GM20000 (cell line): ENCODE results near the gene EPB41L1.

Experiments used
- DNase-seq: peaks from one replicate; pipeline ENCODE4 v3.0.0; 2012; ENCODE audit warnings: low spot score
- CTCF ChIP-seq: IDR thresholded peaks from 2 replicates; pipeline ENCODE4 v1.5.1; 2012; ENCODE audit warnings: mild to moderate bottlenecking, control low read depth; ENCODE audit errors: extremely low read depth, missing control alignments

The EPB41L1 gene

DNA sequence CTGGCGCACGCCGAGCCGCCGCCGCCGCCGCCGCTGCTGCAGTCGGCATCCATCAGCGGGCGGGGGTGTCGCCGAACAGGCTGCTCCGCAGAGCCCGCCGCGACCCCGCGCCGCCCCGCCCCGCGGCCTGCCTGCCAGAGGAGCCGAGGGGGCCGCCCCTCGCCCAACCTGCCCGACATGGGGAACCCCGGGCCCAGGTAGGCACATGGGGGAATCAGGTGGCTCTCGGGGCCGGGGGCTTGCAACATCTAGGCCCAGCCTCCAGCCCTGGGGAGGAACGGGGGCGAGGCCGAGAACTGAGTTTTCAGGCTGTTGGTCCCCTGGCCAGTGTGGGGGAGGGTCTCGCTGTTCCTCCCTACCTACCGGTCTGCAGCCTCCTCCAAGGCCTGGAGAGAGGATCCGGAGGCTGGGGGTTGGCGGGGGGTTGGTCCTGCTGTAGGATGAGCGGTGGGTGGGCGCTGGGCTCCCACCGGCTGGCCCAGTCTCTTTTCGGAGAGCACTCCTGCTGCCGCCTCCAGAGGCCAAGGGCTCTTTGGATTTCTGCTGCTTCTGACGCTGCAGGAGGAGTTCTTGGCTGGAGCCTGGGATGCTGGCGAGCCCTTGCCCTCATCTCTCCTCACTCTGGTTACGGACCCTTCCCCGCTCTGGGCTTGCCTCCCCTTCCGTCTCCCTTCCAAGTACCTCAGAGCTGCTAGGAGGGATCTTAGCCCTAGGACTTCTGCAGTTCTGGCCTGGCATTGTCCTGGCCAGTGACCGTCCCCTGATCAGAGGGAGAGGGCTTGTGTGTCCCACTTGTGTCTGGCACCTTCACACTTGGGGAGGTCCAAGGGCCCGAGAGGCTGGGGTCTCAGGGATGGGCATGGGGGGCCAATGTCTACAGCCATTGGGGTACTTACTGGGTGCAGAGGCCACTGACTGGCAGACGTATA, at the start of gene EPB41L1:
EPB41L1 (plus strand) TSS at position 41 of the 929 bp plus-strand sequence. CDS start 19,038 bp downstream, outside the sequence.
- peak; percentile 42 for DNase-seq

DNA sequence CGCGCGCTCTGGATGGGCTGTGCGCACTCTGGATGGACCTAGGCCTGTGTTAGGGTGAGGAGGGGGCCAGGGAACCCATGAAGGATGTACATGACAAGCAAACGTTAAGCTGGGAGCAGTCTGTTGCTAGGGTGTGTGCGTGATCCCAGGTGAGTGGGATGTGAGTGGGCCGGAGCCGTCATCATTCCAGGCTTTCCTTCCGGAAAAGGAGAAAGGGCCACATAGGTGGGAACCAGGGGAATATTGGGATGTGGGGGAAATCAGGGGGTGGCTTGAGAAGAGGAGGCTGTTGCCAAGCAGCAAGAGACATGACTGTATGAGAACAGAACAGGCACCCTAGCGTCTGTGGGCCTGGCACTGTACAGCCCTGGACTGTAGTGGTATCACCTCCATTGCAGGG, 49.7 kb upstream of the EPB41L1 start:
- TF ChIP-seq CTCF: no peak

More for the DNA sequence above, at the start of gene EPB41L1:
- no peak for TF ChIP-seq CTCF

GRCh38 chr20:36105711-36106226, 48.8 kb upstream of the EPB41L1 start:
- no peak for TF ChIP-seq CTCF
- no peak for DNase-seq

More for the DNA sequence above, 49.7 kb upstream of the EPB41L1 start:
- no peak for DNase-seq

DNA sequence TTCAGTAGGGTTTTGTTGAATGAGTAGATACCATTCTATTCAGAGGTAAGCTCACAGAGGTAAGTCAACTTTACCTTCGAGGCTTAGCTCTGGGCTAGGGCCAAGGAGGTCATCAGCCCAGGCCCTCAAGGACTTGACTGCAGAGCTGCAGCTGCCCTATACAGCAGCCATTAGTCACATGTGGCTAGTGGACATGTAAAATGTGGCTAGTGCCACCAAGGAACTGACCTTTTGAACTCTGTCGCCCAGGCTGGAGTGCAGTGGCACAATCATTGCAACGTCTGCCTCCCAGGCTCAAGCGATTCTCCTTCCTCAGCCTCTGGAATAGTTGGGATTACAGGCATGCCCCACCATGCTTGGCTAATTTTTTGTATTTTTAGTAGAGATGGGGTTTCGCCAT, 47.9 kb upstream of the EPB41L1 start:
- TF ChIP-seq CTCF: no peak
- DNase-seq: no peak

DNA sequence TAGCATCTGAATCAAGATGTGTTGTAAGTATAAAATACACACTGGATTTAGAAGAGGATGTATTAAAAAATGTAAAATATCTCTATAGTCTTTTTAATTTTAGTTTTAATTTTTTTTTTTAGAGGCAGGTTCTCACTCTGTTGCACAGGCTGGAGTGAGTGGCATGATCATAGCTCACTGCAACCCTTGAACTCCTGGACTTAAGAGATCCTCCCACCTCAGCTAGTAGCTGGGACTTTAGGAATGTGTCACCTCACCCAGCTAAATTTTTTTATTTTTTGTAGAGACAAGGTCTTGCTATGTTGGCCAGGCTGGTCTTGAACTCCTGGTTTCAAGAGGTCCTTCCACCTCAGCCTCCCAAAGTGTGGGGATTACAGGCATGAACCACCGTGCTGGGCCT, 46.7 kb upstream of the EPB41L1 start:
- DNase-seq: no peak
- no peak for TF ChIP-seq CTCF

DNA sequence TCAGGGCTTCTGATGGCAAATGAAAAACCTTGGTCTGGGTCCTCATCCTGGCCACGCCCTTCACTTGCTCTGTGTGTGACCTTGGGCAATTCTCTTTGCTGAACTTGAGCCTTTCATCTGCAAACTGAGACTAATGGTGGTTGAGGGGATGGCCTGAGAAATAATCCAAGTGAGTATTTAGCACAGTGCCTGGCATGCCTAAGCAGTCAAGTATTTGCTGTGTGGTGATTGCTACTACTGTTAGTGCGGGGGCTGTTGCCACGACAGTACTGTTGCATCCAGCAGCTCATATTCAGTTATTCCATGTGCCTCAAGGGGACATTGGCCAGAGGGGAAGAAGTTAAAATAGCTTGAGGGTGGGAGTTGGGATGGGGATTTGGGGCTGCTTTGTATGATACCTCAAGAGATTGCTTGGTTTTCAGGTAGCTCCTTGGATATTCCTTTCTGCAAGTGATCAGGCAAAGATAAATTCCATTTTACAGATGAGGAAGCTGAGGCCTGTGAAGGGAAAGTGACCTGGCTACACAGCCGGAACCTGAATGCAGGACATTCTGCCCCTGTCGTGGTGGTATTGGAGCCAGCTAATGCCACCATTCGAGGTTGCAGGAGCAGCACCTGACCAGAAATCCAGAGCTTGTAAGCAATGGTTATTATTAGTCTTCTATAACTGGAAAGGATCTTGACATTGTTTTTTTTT, 45.1 kb upstream of the EPB41L1 start:
- no peak for DNase-seq
- TF ChIP-seq CTCF: no peak

DNA sequence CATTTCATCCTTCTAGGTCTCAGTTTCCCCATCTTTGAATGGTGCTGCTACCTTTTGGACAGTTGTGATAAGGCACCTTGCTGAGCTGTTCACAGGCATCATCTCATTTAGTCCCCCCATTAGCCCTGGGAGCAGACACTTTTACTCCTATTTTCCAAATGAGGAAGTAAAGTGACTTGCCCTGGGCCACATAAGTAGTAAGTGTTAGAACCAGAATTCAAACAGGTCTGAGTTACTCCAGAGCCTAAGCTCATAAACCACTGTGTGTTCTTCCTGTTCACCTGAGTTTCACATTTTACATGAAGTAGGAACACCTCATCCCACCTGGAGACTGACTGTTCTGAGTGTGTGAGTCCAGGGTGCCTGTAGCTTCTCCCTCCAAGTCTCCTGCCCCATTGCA, 43.5 kb upstream of the EPB41L1 start:
- DNase-seq: no peak
- no peak for TF ChIP-seq CTCF
